ENCODE measurements around the gene AP3B1. TPM values are rescaled to one million over a fixed set of nuclear protein-coding genes. Genes with fewer than 3 reads are reported as not detected.

Gene AP3B1
- total RNA-seq, 1 experiment from 2014 or later: 50.3 TPM

- ChIA-PET POLR2A (no interaction called here), CTCF (no interaction called here)
- no peak overlapping the region for H3K27ac Mint-ChIP-seq
- H3K4me1 Mint-ChIP-seq: peaks cover 3% of the 10 kb centered on the region
- TF ChIP-seq ZSCAN18 (CRISPR knock-in tag; IDR thresholded peaks at IDR 0.05): no peak
- TF ChIP-seq CREB1 (CRISPR knock-in tag; IDR thresholded peaks at IDR 0.05): no peak
- no peak for TF ChIP-seq CTCF (IDR thresholded peaks at IDR 0.05)
- no peak for TF ChIP-seq NFYB (CRISPR knock-in tag; conservative IDR thresholded peaks at IDR 0.05; ENCODE audit: low read depth)
- no peak for TF ChIP-seq SMAD4 (CRISPR knock-in tag; IDR thresholded peaks at IDR 0.05)
- TF ChIP-seq ZNF219 (CRISPR knock-in tag; IDR thresholded peaks at IDR 0.05; ENCODE audit: borderline replicate concordance): no peak
- no peak for TF ChIP-seq ZNF138 (CRISPR knock-in tag; conservative IDR thresholded peaks at IDR 0.05)
- TF ChIP-seq CDX4 (CRISPR knock-in tag; IDR thresholded peaks at IDR 0.05; ENCODE audit: borderline replicate concordance): no peak
- no peak for TF ChIP-seq ZNF671 (CRISPR knock-in tag; IDR thresholded peaks at IDR 0.05)
- no peak for TF ChIP-seq AR (CRISPR knock-in tag; IDR thresholded peaks at IDR 0.05)
- TF ChIP-seq FOXK1 (CRISPR knock-in tag; IDR thresholded peaks at IDR 0.05): no peak
- no peak for TF ChIP-seq E2F5 (CRISPR knock-in tag; IDR thresholded peaks at IDR 0.05)
- TF ChIP-seq STAT6 (CRISPR knock-in tag; conservative IDR thresholded peaks at IDR 0.05; ENCODE audit: low read depth): no peak
- no peak for TF ChIP-seq AFF4 (CRISPR knock-in tag; IDR thresholded peaks at IDR 0.05; ENCODE audit: borderline replicate concordance)
- TF ChIP-seq ZNF396 (CRISPR knock-in tag; IDR thresholded peaks at IDR 0.05; ENCODE audit: borderline replicate concordance): no peak
- TF ChIP-seq PRRX2 (CRISPR knock-in tag; IDR thresholded peaks at IDR 0.05): no peak
- no peak for TF ChIP-seq ZNF121 (CRISPR knock-in tag; IDR thresholded peaks at IDR 0.05)
- no peak for TF ChIP-seq USF1 (CRISPR knock-in tag; IDR thresholded peaks at IDR 0.05)
- no peak for TF ChIP-seq TCF7 (CRISPR knock-in tag; IDR thresholded peaks at IDR 0.05; ENCODE audit: low read depth)
- H3K4me3 Mint-ChIP-seq: no peak overlapping the region
- no peak for ATAC-seq
- DNase-seq (ENCODE audit: low spot score): no peak
- peaks cover 59% of the 10 kb centered on the region for H3K27me3 Mint-ChIP-seq (ENCODE audit: low read depth)
- H3K36me3 Mint-ChIP-seq: peaks cover 11% of the 10 kb centered on the region
- peaks cover 16% of the 10 kb centered on the region for H3K9me3 Mint-ChIP-seq
Observed at GRCh38 chr5:78335976-78336375, 41.5 kb upstream of the AP3B1 start.
